Astrocyte of the hippocampus (primary cell): ENCODE results near the gene FRAS1.
"Not testable (repeated sequence)": the region's sequence is repeated elsewhere in the genome, so short reads cannot be mapped to it uniquely, and the experiment has no call there.

Source experiments
- DNase-seq: peaks from one replicate; pipeline ENCODE4 v3.0.0; 2011; ENCODE audit warnings: low read depth, low spot score

The FRAS1 gene

GRCh38 chr4:78057135-78057599, at the start of gene FRAS1:
TSS of gene FRAS1 (plus strand) at chr4:78057323. CDS start at chr4:78058010, 687 bp downstream.
- no peak for DNase-seq

GRCh38 chr4:78011003-78011402, 46.1 kb upstream of the FRAS1 start:
- DNase-seq, result not testable (repeated sequence)

- no peak for DNase-seq
Measured at GRCh38 chr4:78014889-78015886, 41.9 kb upstream of the FRAS1 start.

GRCh38 chr4:78018271-78019049, 38.7 kb upstream of the FRAS1 start:
- DNase-seq, result peak; percentile 51

GRCh38 chr4:78019414-78019813, 37.7 kb upstream of the FRAS1 start:
- DNase-seq, result no peak

- no peak for DNase-seq
Measured at GRCh38 chr4:78020677-78021076, 36.4 kb upstream of the FRAS1 start.

GRCh38 chr4:78022517-78022916, 34.6 kb upstream of the FRAS1 start:
- DNase-seq, result no peak

- no peak for DNase-seq
Measured at GRCh38 chr4:78024085-78024484, 33.0 kb upstream of the FRAS1 start.

- no peak for DNase-seq
Measured at GRCh38 chr4:78024576-78025091, 32.5 kb upstream of the FRAS1 start.

- DNase-seq, result no peak
Measured at GRCh38 chr4:78031417-78031950, 25.6 kb upstream of the FRAS1 start.

GRCh38 chr4:78032446-78032845, 24.7 kb upstream of the FRAS1 start:
- no peak for DNase-seq

- no peak for DNase-seq
Measured at GRCh38 chr4:78032929-78033328, 24.2 kb upstream of the FRAS1 start.

- DNase-seq, result peak; percentile 50
Measured at GRCh38 chr4:78033861-78034260, 23.3 kb upstream of the FRAS1 start.

- no peak for DNase-seq
Measured at GRCh38 chr4:78038704-78039103, 18.4 kb upstream of the FRAS1 start.

- DNase-seq, result no peak
Measured at GRCh38 chr4:78039678-78040077, 17.4 kb upstream of the FRAS1 start.

GRCh38 chr4:78040431-78040830, 16.7 kb upstream of the FRAS1 start:
- DNase-seq, result no peak

- no peak for DNase-seq
Measured at GRCh38 chr4:78047366-78047765, 9.8 kb upstream of the FRAS1 start.

- peak; percentile 91 for DNase-seq
Measured at GRCh38 chr4:78056265-78057129, 626 bp upstream of the FRAS1 start.

- DNase-seq, result peak; percentile 73
Measured at GRCh38 chr4:78057600-78058550, 752 bp downstream of the FRAS1 start.
